Mesendoderm (in vitro differentiated cells): Measurements from ENCODE around the gene RGPD3.
"Not testable (repeated sequence)": the region's sequence is repeated elsewhere in the genome, so short reads cannot be mapped to it uniquely, and the experiment has no call there.

Source experiments
- DNase-seq: peaks from one replicate; pipeline ENCODE4 v3.0.0; 2013
- H2AK5ac ChIP-seq: 2 replicates; pipeline ENCODE4 v1.6.1; 2013; ENCODE audit warnings: low read length, inconsistent platforms
- H2BK120ac ChIP-seq: 2 replicates; pipeline ENCODE4 v1.6.1; 2013; ENCODE audit warnings: low read depth, mild to moderate bottlenecking, low read length, moderate library complexity, mixed read lengths
- H2BK15ac ChIP-seq: replicated peaks from 2 replicates; pipeline ENCODE4 v1.6.1; 2013; ENCODE audit warnings: low read depth, mild to moderate bottlenecking, moderate library complexity
- H2BK5ac ChIP-seq: 2 replicates; pipeline ENCODE4 v1.6.1; 2013; ENCODE audit warnings: low read length, inconsistent platforms
- H3K18ac ChIP-seq: 2 replicates; pipeline ENCODE4 v1.6.1; 2013; ENCODE audit warnings: mild to moderate bottlenecking, low read length, mixed read lengths
- H3K23ac ChIP-seq: one replicate; pipeline ENCODE4 v1.6.1; 2013; ENCODE audit warnings: low read length
- H3K27ac ChIP-seq: 2 replicates; pipeline ENCODE4 v1.5.1; 2013; ENCODE audit warnings: low read depth, mild to moderate bottlenecking, inconsistent platforms, low read length, moderate library complexity
- H3K27me3 ChIP-seq: 2 replicates; pipeline ENCODE4 v1.6.1; 2013; ENCODE audit warnings: low read length, control low read depth, mild to moderate bottlenecking, inconsistent platforms; ENCODE audit not compliant: insufficient read depth, poor library complexity
- H3K36me3 ChIP-seq: 2 replicates; pipeline ENCODE4 v1.6.1; 2013; ENCODE audit warnings: low read length, inconsistent platforms; ENCODE audit not compliant: control insufficient read depth, insufficient read depth
- H3K4ac ChIP-seq: one replicate; pipeline ENCODE4 v1.6.1; 2013; ENCODE audit warnings: low read depth, mild to moderate bottlenecking, low read length, moderate library complexity
- H3K4me1 ChIP-seq: 2 replicates; pipeline ENCODE4 v1.6.1; 2013; ENCODE audit warnings: low read depth, low read length, inconsistent platforms; ENCODE audit not compliant: control insufficient read depth
- H3K4me2 ChIP-seq: 2 replicates; pipeline ENCODE4 v1.6.1; 2013; ENCODE audit warnings: low read length
- H3K4me3 ChIP-seq: 2 replicates; pipeline ENCODE4 v1.5.1; 2013; ENCODE audit warnings: mild to moderate bottlenecking, low read length
- H3K56ac ChIP-seq: one replicate; pipeline ENCODE4 v1.6.1; 2013; ENCODE audit warnings: low read length
- H3K79me1 ChIP-seq: 2 replicates; pipeline ENCODE4 v1.6.1; 2013; ENCODE audit warnings: low read length, inconsistent platforms
- H3K79me2 ChIP-seq: 2 replicates; pipeline ENCODE4 v1.6.1; 2013; ENCODE audit warnings: mild to moderate bottlenecking, low read length; ENCODE audit not compliant: control insufficient read depth, insufficient read depth
- H3K9ac ChIP-seq: 2 replicates; pipeline ENCODE4 v1.6.1; 2013; ENCODE audit warnings: low read length, inconsistent platforms
- H4K5ac ChIP-seq: one replicate; pipeline ENCODE4 v1.6.1; 2013; ENCODE audit warnings: low read length
- H4K8ac ChIP-seq: one replicate; pipeline ENCODE4 v1.6.1; 2013; ENCODE audit warnings: low read depth, mild to moderate bottlenecking, control low read depth, low read length, moderate library complexity
- WGBS: extraction: QIAGEN DNeasy Blood & Tissue Kit; methylation state at CpG from one replicate; pipeline ENCODE4 v1.1.7; 2013; ENCODE audit warnings: low lambda C conversion rate, missing lambda C conversion rate; ENCODE audit not compliant: insufficient coverage; ENCODE audit errors: extremely low coverage; 5-methylcytosine and 5-hydroxymethylcytosine counted together

The RGPD3 gene

GRCh38 chr2:106388814-106389410 is 79.3 kb downstream of the RGPD3 start:
- H3K79me1 ChIP-seq, H4K8ac ChIP-seq, H2BK120ac ChIP-seq, DNase-seq, H3K79me2 ChIP-seq, H3K36me3 ChIP-seq, H3K23ac ChIP-seq, H3K4me1 ChIP-seq, H3K27ac ChIP-seq, H2AK5ac ChIP-seq, H3K4ac ChIP-seq, H4K5ac ChIP-seq, H3K9ac ChIP-seq, H3K27me3 ChIP-seq, H3K18ac ChIP-seq, H3K4me3 ChIP-seq, H2BK15ac ChIP-seq, H3K4me2 ChIP-seq, H3K56ac ChIP-seq, H2BK5ac ChIP-seq: not testable (repeated sequence)
- no CpG with 5 or more reads among the region's 7 CpGs for WGBS

GRCh38 chr2:106384548-106384947 is 83.7 kb downstream of the RGPD3 start:
- H3K79me1 ChIP-seq, H2AK5ac ChIP-seq, H3K4me2 ChIP-seq, H3K36me3 ChIP-seq, H3K27me3 ChIP-seq, H3K4ac ChIP-seq, DNase-seq, H2BK15ac ChIP-seq, H2BK5ac ChIP-seq, H3K79me2 ChIP-seq, H3K23ac ChIP-seq, H4K5ac ChIP-seq, H2BK120ac ChIP-seq, H3K9ac ChIP-seq, H3K56ac ChIP-seq, H4K8ac ChIP-seq, H3K4me1 ChIP-seq, H3K18ac ChIP-seq, H3K27ac ChIP-seq, H3K4me3 ChIP-seq: not testable (repeated sequence)
- no CpG with 5 or more reads among the region's 8 CpGs for WGBS

- not testable (repeated sequence) for H3K4me3 ChIP-seq, H3K27ac ChIP-seq, H3K79me1 ChIP-seq, H3K23ac ChIP-seq, H3K4me2 ChIP-seq, H2AK5ac ChIP-seq, H3K9ac ChIP-seq, H3K56ac ChIP-seq, H3K36me3 ChIP-seq, DNase-seq, H2BK15ac ChIP-seq, H3K4me1 ChIP-seq, H2BK5ac ChIP-seq, H3K79me2 ChIP-seq, H2BK120ac ChIP-seq, H4K8ac ChIP-seq, H4K5ac ChIP-seq, H3K18ac ChIP-seq, H3K4ac ChIP-seq, H3K27me3 ChIP-seq
- WGBS: no CpG with 5 or more reads among the region's 4 CpGs
Measured at GRCh38 chr2:106381867-106382266, 86.3 kb downstream of the RGPD3 start.

GRCh38 chr2:106379567-106379966 is 88.6 kb downstream of the RGPD3 start:
- H3K4me1 ChIP-seq, H2AK5ac ChIP-seq, H3K27ac ChIP-seq, H2BK120ac ChIP-seq, H3K4ac ChIP-seq, H3K9ac ChIP-seq, H3K23ac ChIP-seq, H3K4me2 ChIP-seq, H3K27me3 ChIP-seq, H2BK5ac ChIP-seq, H3K56ac ChIP-seq, H3K18ac ChIP-seq, H4K5ac ChIP-seq, H3K79me1 ChIP-seq, H4K8ac ChIP-seq, H3K4me3 ChIP-seq, DNase-seq, H3K79me2 ChIP-seq, H2BK15ac ChIP-seq, H3K36me3 ChIP-seq: not testable (repeated sequence)
- WGBS: no CpG with 5 or more reads among the region's 3 CpGs

GRCh38 chr2:106369182-106369581 is 99.0 kb downstream of the RGPD3 start:
- H3K79me2 ChIP-seq, H3K9ac ChIP-seq, H3K4ac ChIP-seq, DNase-seq, H2BK120ac ChIP-seq, H2BK5ac ChIP-seq, H3K27me3 ChIP-seq, H4K5ac ChIP-seq, H2BK15ac ChIP-seq, H3K18ac ChIP-seq, H4K8ac ChIP-seq, H3K56ac ChIP-seq, H3K4me1 ChIP-seq, H3K4me2 ChIP-seq, H3K36me3 ChIP-seq, H3K27ac ChIP-seq, H3K79me1 ChIP-seq, H3K4me3 ChIP-seq, H2AK5ac ChIP-seq, H3K23ac ChIP-seq: not testable (repeated sequence)
- no CpG with 5 or more reads among the region's 3 CpGs for WGBS

GRCh38 chr2:106366204-106366885 is 101.9 kb downstream of the RGPD3 start:
- H3K79me1 ChIP-seq: no peaks in the 10 kb centered on the region
- no peak overlapping the region for H2BK120ac ChIP-seq
- no peak overlapping the region for H2BK15ac ChIP-seq
- no peak overlapping the region for H4K5ac ChIP-seq
- no peak overlapping the region for H3K4me3 ChIP-seq
- no peaks in the 10 kb centered on the region for H3K27me3 ChIP-seq
- no peaks in the 10 kb centered on the region for H3K79me2 ChIP-seq
- H3K23ac ChIP-seq: no peak overlapping the region
- no peak overlapping the region for H3K4ac ChIP-seq
- H2AK5ac ChIP-seq: no peak overlapping the region
- H3K36me3 ChIP-seq: no peaks in the 10 kb centered on the region
- no peak overlapping the region for H3K18ac ChIP-seq
- no peak overlapping the region for H3K27ac ChIP-seq
- no peaks in the 10 kb centered on the region for H3K4me1 ChIP-seq
- no peak overlapping the region for H2BK5ac ChIP-seq
- H3K56ac ChIP-seq: no peak overlapping the region
- DNase-seq: no peak
- no CpG with 5 or more reads among the region's 12 CpGs for WGBS
- no peak overlapping the region for H3K4me2 ChIP-seq
- H4K8ac ChIP-seq: no peak overlapping the region
- H3K9ac ChIP-seq: no peak overlapping the region
